HL-60/S4 treated with retinoic acid at 250 ng/mL for 4 days and 3 days (cell line): ENCODE data around the gene CRIM1.

Experiments used
- in situ Hi-C: fragments of 300-500 bp; cut with MboI; formaldehyde crosslinking; loops from 2 replicates; pipeline ENCODE4 v1.7.0; 2022; ENCODE audit warnings: low sequenced_read_pairs

Gene CRIM1

GRCh38 chr2:36568516-36569246, 213.1 kb downstream of the CRIM1 start:
- in situ Hi-C loops, result no loop called here

GRCh38 chr2:36569267-36569856, 213.8 kb downstream of the CRIM1 start:
- in situ Hi-C loops, result no loop called here

- in situ Hi-C loops, result no loop called here
Measured at GRCh38 chr2:36570416-36570815, 214.8 kb downstream of the CRIM1 start.

- in situ Hi-C loops, result no loop called here
Measured at GRCh38 chr2:36572054-36572718, 216.6 kb downstream of the CRIM1 start.

- in situ Hi-C loops, result no loop called here
Measured at GRCh38 chr2:36572719-36573059, 217.1 kb downstream of the CRIM1 start.

- in situ Hi-C loops, result no loop called here
Measured at GRCh38 chr2:36573165-36573564, 217.6 kb downstream of the CRIM1 start.

GRCh38 chr2:36574560-36574959, 219.0 kb downstream of the CRIM1 start:
- in situ Hi-C loops, result no loop called here

- in situ Hi-C loops, result no loop called here
Measured at GRCh38 chr2:36577884-36578283, 222.3 kb downstream of the CRIM1 start.

- in situ Hi-C loops, result no loop called here
Measured at GRCh38 chr2:36578343-36579296, 223.0 kb downstream of the CRIM1 start.

- in situ Hi-C loops, result no loop called here
Measured at GRCh38 chr2:36579297-36579664, 223.7 kb downstream of the CRIM1 start.

- in situ Hi-C loops, result no loop called here
Measured at GRCh38 chr2:36582538-36582937, 227.0 kb downstream of the CRIM1 start.

- in situ Hi-C loops, result no loop called here
Measured at GRCh38 chr2:36582951-36583350, 227.4 kb downstream of the CRIM1 start.

- in situ Hi-C loops, result no loop called here
Measured at GRCh38 chr2:36584148-36584794, 228.7 kb downstream of the CRIM1 start.

- in situ Hi-C loops, result no loop called here
Measured at GRCh38 chr2:36586672-36587071, 231.1 kb downstream of the CRIM1 start.

GRCh38 chr2:36587101-36587500, 231.5 kb downstream of the CRIM1 start:
- in situ Hi-C loops, result no loop called here

GRCh38 chr2:36587556-36587955, 232.0 kb downstream of the CRIM1 start:
- in situ Hi-C loops, result no loop called here

- in situ Hi-C loops, result no loop called here
Measured at GRCh38 chr2:36589230-36589630, 233.7 kb downstream of the CRIM1 start.

- in situ Hi-C loops, result no loop called here
Measured at GRCh38 chr2:36594849-36595248, 239.3 kb downstream of the CRIM1 start.

- in situ Hi-C loops, result no loop called here
Measured at GRCh38 chr2:36596397-36596796, 240.8 kb downstream of the CRIM1 start.

GRCh38 chr2:36597003-36597531, 241.5 kb downstream of the CRIM1 start:
- in situ Hi-C loops, result no loop called here
